Heart left ventricle (tissue), 13 donors: ENCODE data around the gene SPATA33.

Experiments used
- CTCF ChIP-seq, 12 donors: fragments of 200-600 bp; sonication (generic) in 4 of 12; IDR thresholded peaks; one replicate each; pipeline versions ENCODE4 v1.5.0 to v1.8.0; 2018 to 2022; ENCODE audit warnings: antibody characterized with exemption in 12 of 12, mild to moderate bottlenecking in 5 of 12
- POLR2A ChIP-seq, 2 donors: fragments of 450-650 bp; IDR thresholded peaks; one replicate each; pipeline ENCODE4 v1.6.1; 2017; ENCODE audit warnings: antibody characterized with exemption in 2 of 2, mild to moderate bottlenecking in 2 of 2, moderate library complexity in 2 of 2
- donor health status: ischemic (EF 13 %, LVEDD 7.1; RV severe dilation, severe dysfunction).
- donor health status: DM: no; HTN: yes; CAD: no.
- donor health status: DM: no; HTN: no; CAD: no.
- donor health status: ischemic (EF 25% LVEDD 6.9; RV normal size, moderate dysfunction).
- donor health status: ischemic (EF 25% LVEDD 5.7; RV mildly dilated, moderate dysfunction).
- donor health status: ischemic (EF 35%, LVEDD 5.7; RV mildly dilated, moderate dysfunction).
- donor health status: nonischemic (EF 11% LVEDD 7.7; RV severe dilation, severe dysfunction).
- donor health status: DM: yes; HTN: yes; CAD: no.
- donor health status: PGD.
- donor health status: ischemic (EF 29% LVEDD 5.4; RV normal size, mild dysfunction).
- donor health status: nonischemic (EF 23%, LVEDD 6.1; RV moderate dilation, normal function).

DNA sequence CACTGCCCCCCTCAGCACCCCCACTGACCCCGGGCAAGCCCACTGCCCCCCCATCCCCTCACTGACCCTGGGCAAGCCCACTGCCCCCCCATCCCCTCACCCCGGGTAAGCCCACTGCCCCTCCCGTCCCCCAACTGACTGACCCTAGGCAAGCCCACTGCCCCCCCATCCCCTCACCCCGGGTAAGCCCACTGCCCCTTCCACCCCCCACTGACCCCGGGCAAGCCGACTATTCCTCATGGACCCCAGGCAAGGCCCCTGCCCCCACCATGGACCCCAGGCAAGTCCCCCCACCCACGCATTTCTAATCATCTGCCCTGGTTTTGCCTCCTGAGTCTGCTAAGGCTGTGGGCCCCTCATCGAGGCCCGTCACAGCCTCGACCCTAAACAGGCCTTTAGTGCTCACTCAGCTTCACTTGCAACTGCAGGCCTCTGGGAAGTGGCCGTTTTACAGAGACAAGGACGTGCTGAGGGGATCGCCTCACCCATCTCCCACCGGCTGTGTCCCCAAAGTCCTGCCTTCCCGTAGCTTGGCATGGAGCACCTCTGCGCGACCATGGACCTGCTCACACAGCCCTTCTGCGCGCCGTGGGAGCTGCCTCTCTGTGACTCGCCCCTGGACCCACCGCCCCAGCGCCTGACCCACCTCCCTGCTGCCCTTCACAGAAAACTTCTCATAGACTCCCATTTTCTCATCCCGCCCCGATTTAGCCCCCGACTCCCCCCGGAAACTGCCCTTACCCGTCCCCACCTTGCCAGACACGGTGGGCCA, 59.5 kb downstream of the SPATA33 start:
- TF ChIP-seq CTCF (IDR thresholded peaks at IDR 0.05) (no peak), POLR2A (IDR thresholded peaks at IDR 0.05) (no peak)
